ENCODE results near the gene NFE2L3. TPM values are rescaled to one million over a fixed set of nuclear protein-coding genes. Genes with fewer than 3 reads are reported as not detected.

Gene NFE2L3
- total RNA-seq, 1 donor from 2014 or later: 80.3 TPM

- DNase-seq (ENCODE audit: extremely low read depth, low read depth, low spot score): no peak
Measured at GRCh38 chr7:26198133-26198780, 46.3 kb downstream of the NFE2L3 start.

- no peak for DNase-seq (ENCODE audit: extremely low read depth, low read depth, low spot score)
Measured at GRCh38 chr7:26198781-26199169, 46.8 kb downstream of the NFE2L3 start.

GRCh38 chr7:26199301-26200037 is 47.5 kb downstream of the NFE2L3 start:
- no peak for DNase-seq (ENCODE audit: extremely low read depth, low read depth, low spot score)

GRCh38 chr7:26200038-26200443 is 48.0 kb downstream of the NFE2L3 start:
- no peak for DNase-seq (ENCODE audit: extremely low read depth, low read depth, low spot score)

- DNase-seq (ENCODE audit: extremely low read depth, low read depth, low spot score): peak; percentile 92
Measured at GRCh38 chr7:26200444-26201246, 48.6 kb downstream of the NFE2L3 start, which contains the start of gene HNRNPA2B1. Gene HNRNPA2B1, minus strand, starts transcription at chr7:26200746. Its CDS starts 169 bp downstream, at chr7:26200577.

- no peak for DNase-seq (ENCODE audit: extremely low read depth, low read depth, low spot score)
Measured at GRCh38 chr7:26201247-26202018, 49.4 kb downstream of the NFE2L3 start, which contains the start of gene CBX3. Gene CBX3, plus strand, starts transcription at chr7:26201745. Its CDS starts 1,254 bp downstream, at chr7:26202999.

- no peak for DNase-seq (ENCODE audit: extremely low read depth, low read depth, low spot score)
Measured at GRCh38 chr7:26202019-26202990, 50.3 kb downstream of the NFE2L3 start.

- no peak for DNase-seq (ENCODE audit: extremely low read depth, low read depth, low spot score)
Measured at GRCh38 chr7:26203016-26203415, 51.0 kb downstream of the NFE2L3 start.

- no peak for DNase-seq (ENCODE audit: extremely low read depth, low read depth, low spot score)
Measured at GRCh38 chr7:26208040-26208439, 56.0 kb downstream of the NFE2L3 start.

- no peak for DNase-seq (ENCODE audit: extremely low read depth, low read depth, low spot score)
Measured at GRCh38 chr7:26212921-26213718, 61.1 kb downstream of the NFE2L3 start.

- DNase-seq (ENCODE audit: extremely low read depth, low read depth, low spot score): no peak
Measured at GRCh38 chr7:26213807-26214515, 62.0 kb downstream of the NFE2L3 start.

GRCh38 chr7:26216049-26216448 is 64.1 kb downstream of the NFE2L3 start:
- DNase-seq (ENCODE audit: extremely low read depth, low read depth, low spot score): no peak

- DNase-seq (ENCODE audit: extremely low read depth, low read depth, low spot score): no peak
Measured at GRCh38 chr7:26224359-26224758, 72.4 kb downstream of the NFE2L3 start.

GRCh38 chr7:26227987-26228386 is 76.0 kb downstream of the NFE2L3 start:
- no peak for DNase-seq (ENCODE audit: extremely low read depth, low read depth, low spot score)

GRCh38 chr7:26233902-26234511 is 82.0 kb downstream of the NFE2L3 start:
- DNase-seq (ENCODE audit: extremely low read depth, low read depth, low spot score): no peak

All from glomerular endothelial cell (primary cell).